NCI-H510A (cell line): ENCODE results near the gene PGLYRP2.
"Not testable (repeated sequence)": the region's sequence is repeated elsewhere in the genome, so short reads cannot be mapped to it uniquely, and the experiment has no call there.

ENCODE experiments used
- DNase-seq: peaks from one replicate; lab custom pipeline; 2025; lab: John Stamatoyannopoulos, UW

PGLYRP2 gene

GRCh38 chr19:15479391-15480345 is at the start of gene PGLYRP2:
Gene PGLYRP2, minus strand, starts transcription at chr19:15479501. Its CDS starts 130 bp downstream, at chr19:15479371.
- DNase-seq = no peak

- no peak for DNase-seq
These were observed 48.4 kb upstream of the PGLYRP2 start for GRCh38 chr19:15527705-15528104.

- DNase-seq = no peak
These were observed 47.1 kb upstream of the PGLYRP2 start for GRCh38 chr19:15526408-15526807.

GRCh38 chr19:15525291-15525690 is 46.0 kb upstream of the PGLYRP2 start:
- no peak for DNase-seq

GRCh38 chr19:15524781-15525180 is 45.5 kb upstream of the PGLYRP2 start:
- DNase-seq = no peak

- DNase-seq = no peak
These were observed 40.2 kb upstream of the PGLYRP2 start for GRCh38 chr19:15519433-15519976.

GRCh38 chr19:15517778-15518177 is 38.5 kb upstream of the PGLYRP2 start:
- DNase-seq = no peak

- no peak for DNase-seq
These were observed 37.1 kb upstream of the PGLYRP2 start for GRCh38 chr19:15516363-15516762.

GRCh38 chr19:15515227-15515625 is 35.9 kb upstream of the PGLYRP2 start:
- not testable (repeated sequence) for DNase-seq

- DNase-seq = no peak
These were observed 32.5 kb upstream of the PGLYRP2 start for GRCh38 chr19:15511671-15512424.

GRCh38 chr19:15508035-15508710 is 28.9 kb upstream of the PGLYRP2 start, which contains the start of gene CYP4F22:
Gene CYP4F22, plus strand, starts transcription at chr19:15508525. Its CDS starts 16,812 bp downstream, at chr19:15525337.
- no peak for DNase-seq

- DNase-seq = no peak
These were observed 28.1 kb upstream of the PGLYRP2 start for GRCh38 chr19:15507068-15508034.

- no peak for DNase-seq
These were observed 26.8 kb upstream of the PGLYRP2 start for GRCh38 chr19:15506074-15506571.

- DNase-seq = no peak
These were observed 23.0 kb upstream of the PGLYRP2 start for GRCh38 chr19:15502264-15502663.

GRCh38 chr19:15501596-15501995 is 22.3 kb upstream of the PGLYRP2 start:
- DNase-seq = no peak

GRCh38 chr19:15498910-15499309 is 19.6 kb upstream of the PGLYRP2 start:
- no peak for DNase-seq

GRCh38 chr19:15498156-15498858 is 19.0 kb upstream of the PGLYRP2 start:
- no peak for DNase-seq

GRCh38 chr19:15495151-15495550 is 15.8 kb upstream of the PGLYRP2 start:
- no peak for DNase-seq

- no peak for DNase-seq
These were observed 9.4 kb upstream of the PGLYRP2 start for GRCh38 chr19:15488489-15489226.
